Fibroblast of skin of right quadriceps (primary cell): ENCODE results near the gene SMG6.
A peak's percentile ranks its signal among the peaks of the same experiment; 100 is the strongest.
"Not testable (repeated sequence)": the region's sequence is repeated elsewhere in the genome, so short reads cannot be mapped to it uniquely, and the experiment has no call there.

Experiments used
- DNase-seq: peaks from one replicate; pipeline ENCODE4 v3.0.0-alpha.2; 2013

The SMG6 gene

GRCh38 chr17:2227025-2227699 is 76.4 kb downstream of the SMG6 start:
- no peak for DNase-seq

- DNase-seq: no peak
These were observed 80.0 kb downstream of the SMG6 start for GRCh38 chr17:2223617-2223927.

GRCh38 chr17:2222901-2223616 is 80.5 kb downstream of the SMG6 start:
- peak; percentile 75 for DNase-seq

- no peak for DNase-seq
These were observed 81.3 kb downstream of the SMG6 start for GRCh38 chr17:2222301-2222700.

GRCh38 chr17:2218426-2218825 is 85.2 kb downstream of the SMG6 start:
- no peak for DNase-seq

GRCh38 chr17:2215616-2216364 is 87.8 kb downstream of the SMG6 start:
- DNase-seq: peak; percentile 98

- DNase-seq: peak; percentile 85
These were observed 88.5 kb downstream of the SMG6 start for GRCh38 chr17:2214929-2215615.

GRCh38 chr17:2214047-2214928 is 89.3 kb downstream of the SMG6 start:
- DNase-seq: peak; percentile 90

- DNase-seq: peak; percentile 61
These were observed 90.2 kb downstream of the SMG6 start for GRCh38 chr17:2213291-2213960.

- peak; percentile 75 for DNase-seq
These were observed 91.1 kb downstream of the SMG6 start for GRCh38 chr17:2212400-2212981.

GRCh38 chr17:2211661-2212399 is 91.8 kb downstream of the SMG6 start:
- DNase-seq: no peak

- no peak for DNase-seq
These were observed 92.9 kb downstream of the SMG6 start for GRCh38 chr17:2210726-2211125.

GRCh38 chr17:2207815-2208515 is 95.6 kb downstream of the SMG6 start:
- DNase-seq: no peak

- DNase-seq: no peak
These were observed 99.2 kb downstream of the SMG6 start for GRCh38 chr17:2204393-2204792.

- DNase-seq: no peak
These were observed 99.8 kb downstream of the SMG6 start for GRCh38 chr17:2203818-2204217.

GRCh38 chr17:2202996-2203575 is 100.5 kb downstream of the SMG6 start:
- DNase-seq: no peak

- DNase-seq: no peak
These were observed 101.1 kb downstream of the SMG6 start for GRCh38 chr17:2202302-2202995.

- not testable (repeated sequence) for DNase-seq
These were observed 104.2 kb downstream of the SMG6 start for GRCh38 chr17:2199386-2199785.

GRCh38 chr17:2198927-2199326 is 104.7 kb downstream of the SMG6 start:
- peak; percentile 93 for DNase-seq
